ENCODE measurements around the gene MED10. TPM values are rescaled to one million over a fixed set of nuclear protein-coding genes. Genes with fewer than 3 reads are reported as not detected.

The MED10 gene
- total and polyA plus RNA-seq, 12 donors = 9.5 to 38.2 (median 25.7) TPM

DNA sequence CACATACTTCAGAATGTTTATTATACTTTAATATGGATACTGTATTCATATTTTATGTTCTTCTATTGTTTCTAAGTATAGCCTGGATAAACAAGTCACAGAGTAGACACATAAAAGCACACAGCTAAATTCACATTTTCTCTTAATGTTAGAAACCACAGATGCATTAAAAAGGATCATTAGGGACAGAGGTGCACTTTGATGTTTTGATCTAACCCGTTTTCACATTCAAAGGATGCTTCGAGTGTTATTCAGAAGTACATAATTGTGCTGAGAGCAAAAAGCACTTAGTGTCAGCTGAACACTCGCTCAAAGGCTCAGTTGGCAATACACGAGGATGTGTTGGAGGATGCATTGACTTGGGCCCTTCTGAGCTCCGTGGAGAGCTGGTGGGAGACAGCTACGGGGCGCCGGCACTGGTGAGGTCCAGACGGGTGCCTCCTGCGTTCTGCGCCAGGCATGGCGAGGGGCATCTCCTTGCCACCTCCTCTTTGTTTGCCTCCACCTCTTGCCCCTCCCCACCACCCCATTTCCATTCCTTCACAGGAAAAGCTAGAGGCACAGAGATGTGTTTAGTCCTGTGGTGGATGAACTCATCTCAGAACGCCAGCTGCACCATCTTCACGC, 35.5 kb downstream of the MED10 start:
- 83 to 92% (median 89%) methylated on average over 14 of the region's 14 CpGs for WGBS, 4 donors
- H3K4me3 ChIP-seq = no peak overlapping the region
- H3K27ac ChIP-seq = no peak overlapping the region
- H3K4me1 ChIP-seq (replicated peaks in 1 of 2) = no peaks in the 10 kb centered on the region
- intact Hi-C loops (cut with DNase I) = no loop called here
- TF ChIP-seq, protein P1, sequence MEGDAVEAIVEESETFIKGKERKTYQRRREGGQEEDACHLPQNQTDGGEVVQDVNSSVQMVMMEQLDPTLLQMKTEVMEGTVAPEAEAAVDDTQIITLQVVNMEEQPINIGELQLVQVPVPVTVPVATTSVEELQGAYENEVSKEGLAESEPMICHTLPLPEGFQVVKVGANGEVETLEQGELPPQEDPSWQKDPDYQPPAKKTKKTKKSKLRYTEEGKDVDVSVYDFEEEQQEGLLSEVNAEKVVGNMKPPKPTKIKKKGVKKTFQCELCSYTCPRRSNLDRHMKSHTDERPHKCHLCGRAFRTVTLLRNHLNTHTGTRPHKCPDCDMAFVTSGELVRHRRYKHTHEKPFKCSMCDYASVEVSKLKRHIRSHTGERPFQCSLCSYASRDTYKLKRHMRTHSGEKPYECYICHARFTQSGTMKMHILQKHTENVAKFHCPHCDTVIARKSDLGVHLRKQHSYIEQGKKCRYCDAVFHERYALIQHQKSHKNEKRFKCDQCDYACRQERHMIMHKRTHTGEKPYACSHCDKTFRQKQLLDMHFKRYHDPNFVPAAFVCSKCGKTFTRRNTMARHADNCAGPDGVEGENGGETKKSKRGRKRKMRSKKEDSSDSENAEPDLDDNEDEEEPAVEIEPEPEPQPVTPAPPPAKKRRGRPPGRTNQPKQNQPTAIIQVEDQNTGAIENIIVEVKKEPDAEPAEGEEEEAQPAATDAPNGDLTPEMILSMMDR (IDR thresholded peaks at IDR 0.05) = no peak
- no peak for TF ChIP-seq POLR2A (IDR thresholded peaks at IDR 0.05)
- no peak for DNase-seq
- no peaks in the 10 kb centered on the region for H3K36me3 ChIP-seq (replicated peaks in 1 of 2)
- no peaks in the 10 kb centered on the region for H3K9me3 ChIP-seq (replicated peaks in 1 of 3)
- H3K27me3 ChIP-seq = no peaks in the 10 kb centered on the region

DNA sequence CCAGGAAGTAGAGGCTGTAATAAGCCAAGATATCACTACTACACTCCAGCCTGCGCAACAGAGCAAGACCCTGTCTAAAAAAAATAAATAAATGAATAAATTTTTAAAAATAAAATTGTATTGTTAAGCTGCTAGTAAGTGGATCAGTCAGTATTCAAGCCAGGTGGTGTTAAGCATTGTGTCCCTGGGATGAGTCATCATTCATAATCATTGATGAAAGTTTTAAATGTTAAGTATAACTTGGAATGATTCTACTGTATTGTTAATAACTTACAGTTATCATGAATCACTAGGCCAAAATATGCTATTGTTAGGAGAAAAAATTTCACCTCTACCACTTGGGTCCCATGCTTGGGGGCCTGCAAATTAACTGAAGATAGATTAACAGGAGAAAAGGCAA, 38.2 kb downstream of the MED10 start:
- Histone ChIP-seq H3K27me3 (no peaks in the 10 kb centered on the region), H3K4me1 (replicated peaks in 1 of 2) (no peaks in the 10 kb centered on the region), H3K4me3 (no peak overlapping the region), H3K36me3 (replicated peaks in 1 of 2) (no peaks in the 10 kb centered on the region), H3K9me3 (replicated peaks in 1 of 3) (no peaks in the 10 kb centered on the region), H3K27ac (no peak overlapping the region)
- WGBS, 4 donors = 92 to 100% (median 94%) methylated on average over 1 of the region's 1 CpG
- DNase-seq = no peak
- TF ChIP-seq POLR2A (IDR thresholded peaks at IDR 0.05) = no peak
- TF ChIP-seq, protein P1 (IDR thresholded peaks at IDR 0.05) = no peak
- intact Hi-C loops (cut with DNase I) = no loop called here

DNA sequence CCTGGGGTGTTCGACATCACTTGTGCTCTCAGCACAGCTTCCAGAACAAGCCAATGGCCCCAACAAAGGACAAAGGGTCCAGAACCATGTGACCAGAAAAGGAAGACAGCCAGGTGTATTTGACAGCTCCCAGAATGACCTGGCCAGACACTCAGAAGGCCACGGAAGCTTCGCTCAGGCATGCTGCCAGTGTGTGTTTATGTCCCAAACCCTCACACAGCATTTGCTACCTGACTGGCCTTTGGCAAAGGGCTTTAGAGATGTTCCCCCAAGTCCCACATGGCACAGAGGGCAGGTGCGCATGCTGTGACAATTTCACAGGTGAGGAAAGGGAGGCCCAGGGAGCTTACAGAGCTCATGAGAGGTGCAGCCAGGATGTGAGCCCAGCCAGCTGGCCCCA, 39.5 kb downstream of the MED10 start:
- no peaks in the 10 kb centered on the region for H3K9me3 ChIP-seq (replicated peaks in 1 of 3)
- intact Hi-C loops (cut with DNase I) = no loop called here
- H3K4me1 ChIP-seq (replicated peaks in 1 of 2) = no peaks in the 10 kb centered on the region
- H3K4me3 ChIP-seq = no peak overlapping the region
- DNase-seq = no peak
- no peak for TF ChIP-seq POLR2A (IDR thresholded peaks at IDR 0.05)
- TF ChIP-seq, protein P1 (IDR thresholded peaks at IDR 0.05) = no peak
- WGBS, 4 donors = 92 to 100% (median 98%) methylated on average over 1 to 4 of the region's 4 CpGs
- no peaks in the 10 kb centered on the region for H3K36me3 ChIP-seq (replicated peaks in 1 of 2)
- no peaks in the 10 kb centered on the region for H3K27me3 ChIP-seq
- H3K27ac ChIP-seq = no peak overlapping the region

DNA sequence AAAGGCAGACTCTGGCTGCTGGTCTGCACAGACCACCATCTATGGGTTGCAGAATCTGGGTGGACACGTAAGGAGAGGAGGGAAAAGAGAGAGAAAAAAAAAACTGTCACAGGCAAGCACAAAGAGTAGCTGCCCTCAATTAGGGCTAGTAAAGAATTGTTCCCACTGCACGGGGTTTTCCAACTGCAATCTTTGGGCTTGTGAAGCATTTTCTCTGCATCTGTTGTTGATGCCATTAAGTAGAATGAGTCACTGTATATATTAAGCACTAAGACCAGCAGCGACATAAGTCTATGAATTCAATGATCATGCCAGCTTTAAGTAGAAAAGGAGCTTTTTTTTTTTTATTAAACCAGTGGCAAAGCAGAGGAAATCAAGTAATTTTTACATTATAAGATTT, 40.2 kb downstream of the MED10 start:
- DNase-seq = no peak
- Histone ChIP-seq H3K4me1 (replicated peaks in 1 of 2) (no peaks in the 10 kb centered on the region), H3K4me3 (no peak overlapping the region), H3K27me3 (no peaks in the 10 kb centered on the region), H3K36me3 (replicated peaks in 1 of 2) (no peaks in the 10 kb centered on the region), H3K9me3 (replicated peaks in 1 of 3) (no peaks in the 10 kb centered on the region), H3K27ac (no peak overlapping the region)
- WGBS, 4 donors = 85 to 95% (median 89%) methylated on average over 3 of the region's 3 CpGs
- TF ChIP-seq, protein P1 (IDR thresholded peaks at IDR 0.05) = no peak
- TF ChIP-seq POLR2A (IDR thresholded peaks at IDR 0.05) = no peak
- intact Hi-C loops (cut with DNase I) = no loop called here
